ENCODE measurements around the gene EEIG1.
A peak's percentile ranks its signal among the peaks of the same experiment; 100 is the strongest.

The EEIG1 gene

DNA sequence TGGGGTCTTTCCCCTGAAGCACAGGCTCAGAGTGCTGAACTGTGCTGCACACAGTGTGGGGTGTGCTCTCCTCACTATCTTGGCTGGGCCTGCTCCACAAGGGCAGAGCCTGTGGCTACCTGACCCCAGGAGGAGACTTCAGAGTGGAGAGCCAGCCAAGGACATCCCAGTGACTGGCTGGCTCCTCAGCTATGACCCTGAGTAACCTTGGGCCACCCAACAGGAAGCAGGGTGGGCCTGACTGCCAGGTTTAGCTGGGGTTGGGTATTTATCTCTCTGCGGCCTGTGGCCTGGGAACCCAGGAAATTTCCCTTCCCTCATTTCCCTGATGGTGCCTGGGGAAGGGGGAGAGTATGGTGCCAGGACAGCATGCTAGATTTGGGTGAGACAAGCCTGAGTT, 2.1 kb upstream of the EEIG1 start:
- no peak overlapping the region for H3K27ac ChIP-seq (ENCODE audit: insufficient read depth, low read depth, low read length, poor library complexity, severe bottlenecking)
- no peaks in the 10 kb centered on the region for H3K9me3 ChIP-seq (ENCODE audit: control insufficient read depth, low read length)
- 100% methylated on average over 1 of the region's 1 CpG for WGBS, 2 experiments
- H3K4me1 ChIP-seq (ENCODE audit: control insufficient read depth, insufficient read depth, low read length), result peaks cover 15% of the 10 kb centered on the region
- H3K27me3 ChIP-seq (ENCODE audit: control insufficient read depth, insufficient read depth, low read length, poor library complexity, severe bottlenecking), result no peaks in the 10 kb centered on the region
- no peak overlapping the region for H3K4me3 ChIP-seq (ENCODE audit: insufficient read depth, low read depth, low read length)
- H3K36me3 ChIP-seq (ENCODE audit: control insufficient read depth, insufficient read depth, low read length), result no peaks in the 10 kb centered on the region

GRCh38 chr9:127981559-127982121, 851 bp upstream of the EEIG1 start:
- no peaks in the 10 kb centered on the region for H3K9me3 ChIP-seq (ENCODE audit: control insufficient read depth, low read length)
- peaks cover 27% of the 10 kb centered on the region for H3K4me1 ChIP-seq (ENCODE audit: control insufficient read depth, insufficient read depth, low read length)
- WGBS, 2 experiments, result 82 to 86% methylated on average over 11 of the region's 11 CpGs
- H3K36me3 ChIP-seq (ENCODE audit: control insufficient read depth, insufficient read depth, low read length), result no peaks in the 10 kb centered on the region
- peak overlapping the region; percentile 94 for H3K27ac ChIP-seq (ENCODE audit: insufficient read depth, low read depth, low read length, poor library complexity, severe bottlenecking)
- H3K27me3 ChIP-seq (ENCODE audit: control insufficient read depth, insufficient read depth, low read length, poor library complexity, severe bottlenecking), result no peaks in the 10 kb centered on the region
- peak overlapping the region; percentile 25 for H3K4me3 ChIP-seq (ENCODE audit: insufficient read depth, low read depth, low read length)

GRCh38 chr9:127980060-127980705, 606 bp downstream of the EEIG1 start:
- 0 to 1% methylated on average over 61 of the region's 61 CpGs for WGBS, 2 experiments
- Histone ChIP-seq H3K27ac (ENCODE audit: insufficient read depth, low read depth, low read length, poor library complexity, severe bottlenecking) (peak overlapping the region; percentile 36), H3K27me3 (ENCODE audit: control insufficient read depth, insufficient read depth, low read length, poor library complexity, severe bottlenecking) (no peaks in the 10 kb centered on the region), H3K36me3 (ENCODE audit: control insufficient read depth, insufficient read depth, low read length) (no peaks in the 10 kb centered on the region), H3K4me3 (ENCODE audit: insufficient read depth, low read depth, low read length) (peak overlapping the region; percentile 84), H3K9me3 (ENCODE audit: control insufficient read depth, low read length) (no peaks in the 10 kb centered on the region), H3K4me1 (ENCODE audit: control insufficient read depth, insufficient read depth, low read length) (peaks cover 33% of the 10 kb centered on the region)

DNA sequence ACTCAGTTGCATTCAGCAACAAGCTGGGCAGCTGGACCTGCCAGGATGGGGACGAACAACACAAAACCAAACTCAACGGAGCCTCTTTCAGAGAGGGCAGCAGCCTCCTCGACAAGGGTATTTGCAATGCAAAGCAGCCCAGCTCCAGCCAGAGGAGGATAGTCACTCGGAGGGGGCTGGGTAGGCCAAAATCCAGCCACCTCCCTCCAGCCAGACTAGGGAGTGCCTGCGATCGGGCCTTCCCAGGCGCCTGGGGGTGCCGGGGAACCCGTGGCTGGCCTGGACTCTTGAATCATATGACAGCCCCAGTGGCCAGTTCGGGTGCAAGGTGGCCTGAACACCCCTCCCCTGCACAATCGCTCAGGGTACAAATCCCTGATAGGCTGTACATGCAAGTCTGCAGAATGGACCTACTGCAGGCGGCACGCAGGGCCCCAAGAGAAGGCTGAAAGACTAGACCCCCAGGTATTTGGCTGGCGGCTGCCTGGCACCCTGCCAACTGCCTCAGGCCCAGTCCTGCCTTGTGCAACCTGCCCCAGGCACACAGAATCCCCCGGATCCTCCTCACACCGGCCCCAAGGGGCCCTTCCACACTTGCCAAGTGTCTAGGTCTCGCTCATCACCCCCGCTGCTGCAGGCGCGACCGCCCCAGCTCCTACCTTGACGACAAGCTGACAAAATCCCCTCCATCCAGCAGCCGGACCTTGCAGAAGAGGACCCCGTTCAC, 1.3 kb downstream of the EEIG1 start:
- no peaks in the 10 kb centered on the region for H3K36me3 ChIP-seq (ENCODE audit: control insufficient read depth, insufficient read depth, low read length)
- peak overlapping the region; percentile 84 for H3K4me3 ChIP-seq (ENCODE audit: insufficient read depth, low read depth, low read length)
- H3K4me1 ChIP-seq (ENCODE audit: control insufficient read depth, insufficient read depth, low read length), result peaks cover 39% of the 10 kb centered on the region
- no peaks in the 10 kb centered on the region for H3K9me3 ChIP-seq (ENCODE audit: control insufficient read depth, low read length)
- WGBS, 2 experiments, result 1% methylated on average over 24 of the region's 24 CpGs
- H3K27ac ChIP-seq (ENCODE audit: insufficient read depth, low read depth, low read length, poor library complexity, severe bottlenecking), result peak overlapping the region; percentile 36
- H3K27me3 ChIP-seq (ENCODE audit: control insufficient read depth, insufficient read depth, low read length, poor library complexity, severe bottlenecking), result no peaks in the 10 kb centered on the region

- no peaks in the 10 kb centered on the region for H3K9me3 ChIP-seq (ENCODE audit: control insufficient read depth, low read length)
- peak overlapping the region; percentile 36 for H3K27ac ChIP-seq (ENCODE audit: insufficient read depth, low read depth, low read length, poor library complexity, severe bottlenecking)
- peaks cover 44% of the 10 kb centered on the region for H3K4me1 ChIP-seq (ENCODE audit: control insufficient read depth, insufficient read depth, low read length)
- 26 to 27% methylated on average over 5 of the region's 5 CpGs for WGBS, 2 experiments
- no peaks in the 10 kb centered on the region for H3K27me3 ChIP-seq (ENCODE audit: control insufficient read depth, insufficient read depth, low read length, poor library complexity, severe bottlenecking)
- no peaks in the 10 kb centered on the region for H3K36me3 ChIP-seq (ENCODE audit: control insufficient read depth, insufficient read depth, low read length)
- peak overlapping the region; percentile 84 for H3K4me3 ChIP-seq (ENCODE audit: insufficient read depth, low read depth, low read length)
These were observed 1.8 kb downstream of the EEIG1 start for GRCh38 chr9:127979015-127979332.

GRCh38 chr9:127977884-127978647, 2.7 kb downstream of the EEIG1 start:
- Histone ChIP-seq H3K4me3 (ENCODE audit: insufficient read depth, low read depth, low read length) (peak overlapping the region; percentile 21), H3K27ac (ENCODE audit: insufficient read depth, low read depth, low read length, poor library complexity, severe bottlenecking) (no peak overlapping the region), H3K36me3 (ENCODE audit: control insufficient read depth, insufficient read depth, low read length) (no peaks in the 10 kb centered on the region), H3K4me1 (ENCODE audit: control insufficient read depth, insufficient read depth, low read length) (peaks cover 52% of the 10 kb centered on the region), H3K9me3 (ENCODE audit: control insufficient read depth, low read length) (no peaks in the 10 kb centered on the region), H3K27me3 (ENCODE audit: control insufficient read depth, insufficient read depth, low read length, poor library complexity, severe bottlenecking) (no peaks in the 10 kb centered on the region)
- 77 to 79% methylated on average over 12 of the region's 12 CpGs for whole genome bisulfite sequencing, 2 experiments

- Histone ChIP-seq H3K9me3 (ENCODE audit: control insufficient read depth, low read length) (no peaks in the 10 kb centered on the region), H3K36me3 (ENCODE audit: control insufficient read depth, insufficient read depth, low read length) (no peaks in the 10 kb centered on the region), H3K27me3 (ENCODE audit: control insufficient read depth, insufficient read depth, low read length, poor library complexity, severe bottlenecking) (no peaks in the 10 kb centered on the region), H3K4me1 (ENCODE audit: control insufficient read depth, insufficient read depth, low read length) (peaks cover 61% of the 10 kb centered on the region), H3K27ac (ENCODE audit: insufficient read depth, low read depth, low read length, poor library complexity, severe bottlenecking) (no peak overlapping the region), H3K4me3 (ENCODE audit: insufficient read depth, low read depth, low read length) (peak overlapping the region; percentile 21)
- WGBS, 2 experiments, result 88% methylated on average over 7 of the region's 7 CpGs
These were observed 3.5 kb downstream of the EEIG1 start for GRCh38 chr9:127977009-127977883.

DNA sequence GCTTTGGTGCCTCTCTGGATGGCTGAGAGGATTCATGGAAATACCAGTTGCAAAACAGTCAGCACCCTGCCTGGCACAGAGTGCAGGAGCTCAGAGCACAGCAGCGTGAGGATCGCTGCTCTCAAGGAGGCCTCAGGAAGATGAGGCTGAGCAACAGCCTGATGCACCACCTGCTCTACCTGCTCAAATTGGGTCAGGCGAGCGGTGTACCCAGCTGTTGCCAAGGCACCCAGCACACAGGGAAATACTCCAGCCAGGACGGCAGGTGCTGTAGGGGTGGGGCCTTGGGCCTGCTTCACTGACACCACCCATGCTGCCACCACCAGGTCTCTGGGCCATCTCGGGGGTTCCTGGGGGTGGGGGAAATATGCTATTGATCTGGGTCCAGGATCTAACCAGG, 4.3 kb downstream of the EEIG1 start:
- no peak overlapping the region for H3K27ac ChIP-seq (ENCODE audit: insufficient read depth, low read depth, low read length, poor library complexity, severe bottlenecking)
- WGBS, 2 experiments, result 92 to 97% methylated on average over 6 of the region's 6 CpGs
- H3K36me3 ChIP-seq (ENCODE audit: control insufficient read depth, insufficient read depth, low read length), result no peaks in the 10 kb centered on the region
- H3K27me3 ChIP-seq (ENCODE audit: control insufficient read depth, insufficient read depth, low read length, poor library complexity, severe bottlenecking), result no peaks in the 10 kb centered on the region
- no peaks in the 10 kb centered on the region for H3K9me3 ChIP-seq (ENCODE audit: control insufficient read depth, low read length)
- no peak overlapping the region for H3K4me3 ChIP-seq (ENCODE audit: insufficient read depth, low read depth, low read length)
- peaks cover 62% of the 10 kb centered on the region for H3K4me1 ChIP-seq (ENCODE audit: control insufficient read depth, insufficient read depth, low read length)

GRCh38 chr9:127975376-127976315, 5.1 kb downstream of the EEIG1 start:
- Histone ChIP-seq H3K27me3 (ENCODE audit: control insufficient read depth, insufficient read depth, low read length, poor library complexity, severe bottlenecking) (no peaks in the 10 kb centered on the region), H3K4me3 (ENCODE audit: insufficient read depth, low read depth, low read length) (no peak overlapping the region), H3K36me3 (ENCODE audit: control insufficient read depth, insufficient read depth, low read length) (no peaks in the 10 kb centered on the region), H3K4me1 (ENCODE audit: control insufficient read depth, insufficient read depth, low read length) (peaks cover 66% of the 10 kb centered on the region), H3K9me3 (ENCODE audit: control insufficient read depth, low read length) (no peaks in the 10 kb centered on the region), H3K27ac (ENCODE audit: insufficient read depth, low read depth, low read length, poor library complexity, severe bottlenecking) (no peak overlapping the region)
- 94 to 95% methylated on average over 10 of the region's 10 CpGs for WGBS, 2 experiments
